OCI-LY7 (cell line): ENCODE data around the gene MCM9.

Experiments used
- CTCF ChIP-seq: fragments of 200-600 bp; sonication (generic); conservative IDR thresholded peaks from 2 replicates; pipeline ENCODE4 v1.5.1; 2014; ENCODE audit warnings: mild to moderate bottlenecking, antibody characterized with exemption, low read length, moderate library complexity, mixed read lengths
- EZH2phosphoT487 ChIP-seq: fragments of 200-600 bp; sonication (generic); IDR thresholded peaks from 2 replicates; pipeline ENCODE4 v1.6.1; 2018; ENCODE audit warnings: low read depth, borderline replicate concordance, mild to moderate bottlenecking, mixed run types, antibody characterized with exemption, low read length, moderate library complexity, mixed read lengths

- no peak for TF ChIP-seq CTCF
- no peak for TF ChIP-seq EZH2phosphoT487
Measured at GRCh38 chr6:118780668-118781067, 154.3 kb downstream of the MCM9 start.
